ENCODE measurements around the gene SLC9A3.

SLC9A3 gene

GRCh38 chr5:446883-447263 is 77.4 kb downstream of the SLC9A3 start:
- no peak for DNase-seq (ENCODE audit: extremely low read depth in 1 of 2, low read depth in 1 of 2)

- no peak for DNase-seq (ENCODE audit: extremely low read depth in 1 of 2, low read depth in 1 of 2)
Measured at GRCh38 chr5:446066-446882, 78.0 kb downstream of the SLC9A3 start.

GRCh38 chr5:445591-445990 is 78.7 kb downstream of the SLC9A3 start:
- DNase-seq (ENCODE audit: extremely low read depth in 1 of 2, low read depth in 1 of 2): no peak

- no peak for DNase-seq (ENCODE audit: extremely low read depth in 1 of 2, low read depth in 1 of 2)
Measured at GRCh38 chr5:444226-444625, 80.0 kb downstream of the SLC9A3 start.

- DNase-seq (ENCODE audit: extremely low read depth in 1 of 2, low read depth in 1 of 2): no peak
Measured at GRCh38 chr5:443239-444151, 80.8 kb downstream of the SLC9A3 start.

GRCh38 chr5:442335-443238 is 81.7 kb downstream of the SLC9A3 start, which contains the start of gene EXOC3:
EXOC3 (plus strand) TSS chr5:443176; CDS start chr5:446206, 3,030 bp downstream.
- peak in 1 of 2 donors; percentile 63 for DNase-seq (ENCODE audit: extremely low read depth in 1 of 2, low read depth in 1 of 2)

GRCh38 chr5:441996-442334 is 82.3 kb downstream of the SLC9A3 start:
- no peak for DNase-seq (ENCODE audit: extremely low read depth in 1 of 2, low read depth in 1 of 2)

- no peak for DNase-seq (ENCODE audit: extremely low read depth in 1 of 2, low read depth in 1 of 2)
Measured at GRCh38 chr5:440401-441201, 83.6 kb downstream of the SLC9A3 start.

- DNase-seq (ENCODE audit: extremely low read depth in 1 of 2, low read depth in 1 of 2): no peak
Measured at GRCh38 chr5:439636-440035, 84.6 kb downstream of the SLC9A3 start.

GRCh38 chr5:439181-439580 is 85.1 kb downstream of the SLC9A3 start:
- no peak for DNase-seq (ENCODE audit: extremely low read depth in 1 of 2, low read depth in 1 of 2)

- no peak for DNase-seq (ENCODE audit: extremely low read depth in 1 of 2, low read depth in 1 of 2)
Measured at GRCh38 chr5:438481-438981, 85.7 kb downstream of the SLC9A3 start.

- no peak for DNase-seq (ENCODE audit: extremely low read depth in 1 of 2, low read depth in 1 of 2)
Measured at GRCh38 chr5:437281-437771, 86.9 kb downstream of the SLC9A3 start.

GRCh38 chr5:436641-436975 is 87.6 kb downstream of the SLC9A3 start:
- DNase-seq (ENCODE audit: extremely low read depth in 1 of 2, low read depth in 1 of 2): no peak

- DNase-seq (ENCODE audit: extremely low read depth in 1 of 2, low read depth in 1 of 2): no peak
Measured at GRCh38 chr5:435961-436640, 88.1 kb downstream of the SLC9A3 start.

- DNase-seq (ENCODE audit: extremely low read depth in 1 of 2, low read depth in 1 of 2): no peak
Measured at GRCh38 chr5:435156-435790, 89.0 kb downstream of the SLC9A3 start.

- no peak for DNase-seq (ENCODE audit: extremely low read depth in 1 of 2, low read depth in 1 of 2)
Measured at GRCh38 chr5:434443-435146, 89.7 kb downstream of the SLC9A3 start.

- no peak for DNase-seq (ENCODE audit: extremely low read depth in 1 of 2, low read depth in 1 of 2)
Measured at GRCh38 chr5:433836-434235, 90.4 kb downstream of the SLC9A3 start.

Data from activated CD8-positive, alpha-beta memory T cell treated with anti-CD3 and anti-CD28 coated beads for 1 hour (primary cell).